ENCODE data around the gene SFTA2. TPM values are rescaled to one million over a fixed set of nuclear protein-coding genes. Genes with fewer than 3 reads are reported as not detected.
A peak's percentile ranks its signal among the peaks of the same experiment; 100 is the strongest.

Gene SFTA2
- total RNA-seq, 1 donor from 2014 or later, result not detected

- intact Hi-C loops (cut with micrococcal nuclease), result no loop called here
- H3K27me3 Mint-ChIP-seq (ENCODE audit: insufficient read depth), result peaks cover 59% of the 10 kb centered on the region
- no peaks in the 10 kb centered on the region for H3K36me3 Mint-ChIP-seq (ENCODE audit: low read depth)
Measured at GRCh38 chr6:30957716-30958115, 25.7 kb upstream of the SFTA2 start.

DNA sequence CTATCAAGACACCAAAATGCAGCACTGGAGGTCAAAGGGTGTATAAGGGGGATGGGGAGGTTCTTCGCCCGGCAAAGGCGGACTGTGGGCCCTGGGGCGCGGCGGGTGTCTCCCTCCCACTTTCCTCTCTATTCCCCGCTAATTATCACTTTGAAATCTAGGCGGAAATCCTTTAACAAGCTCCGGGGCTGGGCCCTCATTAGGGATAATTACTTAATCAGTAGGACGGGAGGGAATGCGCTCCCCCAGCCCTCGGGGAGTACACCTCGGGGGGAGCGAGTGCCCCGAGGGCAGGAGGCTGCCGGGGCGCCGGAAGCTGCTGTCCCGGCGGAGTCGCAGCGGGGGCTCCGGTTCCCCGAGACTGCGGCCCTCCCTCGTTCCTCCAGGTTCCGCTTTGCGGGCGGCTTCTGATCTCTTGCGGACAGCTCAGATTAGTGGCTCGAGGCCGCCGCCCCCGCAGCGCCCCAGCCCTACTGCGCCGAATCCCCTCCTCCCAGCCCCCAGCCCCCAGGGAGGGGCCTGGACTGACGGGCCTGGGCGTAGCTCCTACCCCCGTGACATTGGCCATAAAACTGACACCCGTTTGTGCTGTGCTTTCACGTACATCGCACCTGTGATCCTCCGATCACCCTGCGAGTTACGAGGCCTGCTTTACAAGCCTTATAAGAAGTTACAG is 23.5 kb upstream of the SFTA2 start:
- no peak overlapping the region for H3K27ac Mint-ChIP-seq
- no peaks in the 10 kb centered on the region for H3K4me1 Mint-ChIP-seq (ENCODE audit: low read depth)
- intact Hi-C loops (cut with micrococcal nuclease), result no loop called here
- peak; percentile 27 for DNase-seq (ENCODE audit: low spot score)
- H3K36me3 Mint-ChIP-seq (ENCODE audit: low read depth), result no peaks in the 10 kb centered on the region
- H3K27me3 Mint-ChIP-seq (ENCODE audit: insufficient read depth), result peaks cover 70% of the 10 kb centered on the region
- peak overlapping the region; percentile 54 for H3K4me3 Mint-ChIP-seq
- no peaks in the 10 kb centered on the region for H3K9me3 Mint-ChIP-seq

More at GRCh38 chr6:30957716-30958115, 25.7 kb upstream of the SFTA2 start:
- DNase-seq (ENCODE audit: low spot score), result no peak
- no peak overlapping the region for H3K27ac Mint-ChIP-seq
- H3K9me3 Mint-ChIP-seq, result no peaks in the 10 kb centered on the region
- no peak overlapping the region for H3K4me3 Mint-ChIP-seq
- no peaks in the 10 kb centered on the region for H3K4me1 Mint-ChIP-seq (ENCODE audit: low read depth)

- no peak for DNase-seq (ENCODE audit: low spot score)
- H3K4me3 Mint-ChIP-seq, result peak overlapping the region; percentile 52
- H3K4me1 Mint-ChIP-seq (ENCODE audit: low read depth), result no peaks in the 10 kb centered on the region
- H3K27ac Mint-ChIP-seq, result no peak overlapping the region
- intact Hi-C loops (cut with micrococcal nuclease), result no loop called here
- H3K36me3 Mint-ChIP-seq (ENCODE audit: low read depth), result no peaks in the 10 kb centered on the region
- H3K27me3 Mint-ChIP-seq (ENCODE audit: insufficient read depth), result peaks cover 68% of the 10 kb centered on the region
- H3K9me3 Mint-ChIP-seq, result no peaks in the 10 kb centered on the region
Measured at GRCh38 chr6:30954631-30955366, 22.8 kb upstream of the SFTA2 start.

GRCh38 chr6:30951907-30952469 is 20.0 kb upstream of the SFTA2 start:
- Mint-ChIP-seq H3K27ac (peak overlapping the region; percentile 2), H3K4me1 (ENCODE audit: low read depth) (no peaks in the 10 kb centered on the region), H3K9me3 (no peaks in the 10 kb centered on the region), H3K27me3 (ENCODE audit: insufficient read depth) (peaks cover 59% of the 10 kb centered on the region), H3K4me3 (no peak overlapping the region), H3K36me3 (ENCODE audit: low read depth) (no peaks in the 10 kb centered on the region)
- intact Hi-C loops (cut with micrococcal nuclease), result no loop called here
- DNase-seq (ENCODE audit: low spot score), result no peak

GRCh38 chr6:30948811-30949210 is 16.8 kb upstream of the SFTA2 start:
- DNase-seq (ENCODE audit: low spot score), result no peak
- Mint-ChIP-seq H3K4me1 (ENCODE audit: low read depth) (no peaks in the 10 kb centered on the region), H3K9me3 (no peaks in the 10 kb centered on the region), H3K4me3 (no peak overlapping the region), H3K27me3 (ENCODE audit: insufficient read depth) (peaks cover 45% of the 10 kb centered on the region), H3K27ac (no peak overlapping the region), H3K36me3 (ENCODE audit: low read depth) (no peaks in the 10 kb centered on the region)
- intact Hi-C loops (cut with micrococcal nuclease), result no loop called here

DNA sequence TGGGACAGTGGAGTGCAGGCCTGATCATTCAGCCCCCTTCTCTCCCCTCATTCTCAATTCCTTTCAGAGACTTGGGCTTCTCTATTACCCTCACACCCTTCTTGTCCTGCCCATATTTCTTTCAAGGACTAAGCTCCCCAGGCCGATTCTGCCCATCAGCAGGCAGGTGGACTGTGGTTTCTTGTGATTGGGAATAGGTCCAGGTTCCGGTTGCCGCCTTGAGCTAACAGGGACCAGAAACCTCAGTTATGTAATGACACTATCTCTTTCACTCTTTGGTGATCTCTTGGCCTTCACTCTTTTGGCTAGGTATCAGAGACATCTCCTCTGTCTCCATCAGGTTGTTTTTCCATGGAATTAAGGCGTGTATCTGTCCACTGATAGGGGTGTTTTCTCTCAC is 15.3 kb upstream of the SFTA2 start:
- Mint-ChIP-seq H3K4me1 (ENCODE audit: low read depth) (no peaks in the 10 kb centered on the region), H3K27ac (no peak overlapping the region), H3K4me3 (no peak overlapping the region), H3K27me3 (ENCODE audit: insufficient read depth) (peaks cover 46% of the 10 kb centered on the region), H3K9me3 (no peaks in the 10 kb centered on the region), H3K36me3 (ENCODE audit: low read depth) (no peaks in the 10 kb centered on the region)
- intact Hi-C loops (cut with micrococcal nuclease), result no loop called here
- DNase-seq (ENCODE audit: low spot score), result no peak

GRCh38 chr6:30945281-30945680 is 13.3 kb upstream of the SFTA2 start:
- Mint-ChIP-seq H3K4me3 (no peak overlapping the region), H3K27me3 (ENCODE audit: insufficient read depth) (peaks cover 41% of the 10 kb centered on the region), H3K9me3 (no peaks in the 10 kb centered on the region), H3K27ac (no peak overlapping the region), H3K36me3 (ENCODE audit: low read depth) (no peaks in the 10 kb centered on the region), H3K4me1 (ENCODE audit: low read depth) (no peaks in the 10 kb centered on the region)
- DNase-seq (ENCODE audit: low spot score), result no peak
- intact Hi-C loops (cut with micrococcal nuclease), result no loop called here

GRCh38 chr6:30944051-30944450 is 12.1 kb upstream of the SFTA2 start:
- H3K27ac Mint-ChIP-seq, result no peak overlapping the region
- no peaks in the 10 kb centered on the region for H3K4me1 Mint-ChIP-seq (ENCODE audit: low read depth)
- intact Hi-C loops (cut with micrococcal nuclease), result no loop called here
- no peaks in the 10 kb centered on the region for H3K36me3 Mint-ChIP-seq (ENCODE audit: low read depth)
- H3K9me3 Mint-ChIP-seq, result no peaks in the 10 kb centered on the region
- H3K4me3 Mint-ChIP-seq, result no peak overlapping the region
- DNase-seq (ENCODE audit: low spot score), result no peak
- H3K27me3 Mint-ChIP-seq (ENCODE audit: insufficient read depth), result peaks cover 41% of the 10 kb centered on the region

- peaks cover 45% of the 10 kb centered on the region for H3K27me3 Mint-ChIP-seq (ENCODE audit: insufficient read depth)
- no peaks in the 10 kb centered on the region for H3K4me1 Mint-ChIP-seq (ENCODE audit: low read depth)
- no peak for DNase-seq (ENCODE audit: low spot score)
- H3K36me3 Mint-ChIP-seq (ENCODE audit: low read depth), result no peaks in the 10 kb centered on the region
- intact Hi-C loops (cut with micrococcal nuclease), result no loop called here
- H3K4me3 Mint-ChIP-seq, result no peak overlapping the region
- no peak overlapping the region for H3K27ac Mint-ChIP-seq
- H3K9me3 Mint-ChIP-seq, result no peaks in the 10 kb centered on the region
Measured at GRCh38 chr6:30942338-30943060, 10.5 kb upstream of the SFTA2 start.

- intact Hi-C loops (cut with micrococcal nuclease), result no loop called here
- Mint-ChIP-seq H3K36me3 (ENCODE audit: low read depth) (no peaks in the 10 kb centered on the region), H3K27ac (no peak within 1 kb of the TSS), H3K27me3 (ENCODE audit: insufficient read depth) (peaks cover 40% of the 10 kb centered on the region), H3K4me3 (no peak within 1 kb of the TSS), H3K9me3 (no peaks in the 10 kb centered on the region), H3K4me1 (ENCODE audit: low read depth) (no peaks in the 10 kb centered on the region)
- DNase-seq (ENCODE audit: low spot score), result no peak
Measured at GRCh38 chr6:30940361-30940986, 8.5 kb upstream of the SFTA2 start, which contains the start of gene MUCL3. TSS of gene MUCL3 (plus strand) at chr6:30940973. CDS start at chr6:30941000, 27 bp downstream.

DNA sequence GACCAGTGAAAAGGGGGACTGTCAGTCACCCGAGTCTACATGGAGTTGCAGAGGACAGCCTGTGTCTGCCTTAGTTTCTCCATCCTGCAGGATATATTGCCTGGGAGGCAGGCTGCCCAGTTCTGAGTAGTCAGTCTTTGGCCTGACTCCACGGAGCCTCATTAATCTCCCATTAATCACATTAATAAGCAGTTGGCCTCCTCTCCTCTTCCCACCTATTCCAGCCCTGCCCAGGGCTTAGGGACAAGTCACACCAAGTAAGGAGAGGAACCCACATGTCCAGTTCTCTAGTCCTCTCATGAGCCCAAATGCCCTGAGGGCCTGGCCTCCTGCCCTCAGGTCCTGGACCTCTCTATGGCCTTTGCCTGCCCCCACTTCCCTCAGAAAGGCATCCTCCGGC is 7.5 kb upstream of the SFTA2 start:
- H3K4me1 Mint-ChIP-seq (ENCODE audit: low read depth), result no peaks in the 10 kb centered on the region
- DNase-seq (ENCODE audit: low spot score), result no peak
- H3K36me3 Mint-ChIP-seq (ENCODE audit: low read depth), result no peaks in the 10 kb centered on the region
- no peak overlapping the region for H3K4me3 Mint-ChIP-seq
- no peak overlapping the region for H3K27ac Mint-ChIP-seq
- no peaks in the 10 kb centered on the region for H3K9me3 Mint-ChIP-seq
- peaks cover 40% of the 10 kb centered on the region for H3K27me3 Mint-ChIP-seq (ENCODE audit: insufficient read depth)
- intact Hi-C loops (cut with micrococcal nuclease), result no loop called here

- Mint-ChIP-seq H3K27ac (no peak overlapping the region), H3K36me3 (ENCODE audit: low read depth) (no peaks in the 10 kb centered on the region), H3K9me3 (no peaks in the 10 kb centered on the region), H3K4me3 (no peak overlapping the region), H3K4me1 (ENCODE audit: low read depth) (no peaks in the 10 kb centered on the region), H3K27me3 (ENCODE audit: insufficient read depth) (peaks cover 35% of the 10 kb centered on the region)
- DNase-seq (ENCODE audit: low spot score), result no peak
- intact Hi-C loops (cut with micrococcal nuclease), result no loop called here
Measured at GRCh38 chr6:30938730-30939129, 6.8 kb upstream of the SFTA2 start.
